NCI-H526 treated with DMSO at 0.1 percent for 48 hours (cell line): ENCODE data around the gene MAB21L4.

Source experiments
- DNase-seq: peaks from one replicate; lab custom pipeline; 2025; lab: John Stamatoyannopoulos, UW

Gene MAB21L4

GRCh38 chr2:240894006-240894405 is 1.9 kb downstream of the MAB21L4 start:
- DNase-seq, result no peak

- DNase-seq, result no peak
Observed at GRCh38 chr2:240893363-240893844, 2.6 kb downstream of the MAB21L4 start.

- no peak for DNase-seq
Observed at GRCh38 chr2:240892925-240893324, 3.0 kb downstream of the MAB21L4 start.

GRCh38 chr2:240892356-240892755 is 3.6 kb downstream of the MAB21L4 start:
- no peak for DNase-seq

GRCh38 chr2:240891492-240892340 is 4.2 kb downstream of the MAB21L4 start:
- no peak for DNase-seq

- DNase-seq, result no peak
Observed at GRCh38 chr2:240890691-240891090, 5.3 kb downstream of the MAB21L4 start.

- DNase-seq, result no peak
Observed at GRCh38 chr2:240889601-240890560, 6.1 kb downstream of the MAB21L4 start.

- no peak for DNase-seq
Observed at GRCh38 chr2:240888890-240889573, 6.9 kb downstream of the MAB21L4 start.

GRCh38 chr2:240888130-240888889 is 7.6 kb downstream of the MAB21L4 start:
- no peak for DNase-seq

- DNase-seq, result no peak
Observed at GRCh38 chr2:240887631-240888030, 8.3 kb downstream of the MAB21L4 start.

GRCh38 chr2:240886678-240887609 is 9.0 kb downstream of the MAB21L4 start:
- no peak for DNase-seq

- DNase-seq, result no peak
Observed at GRCh38 chr2:240886023-240886565, 9.9 kb downstream of the MAB21L4 start.

GRCh38 chr2:240885566-240885965 is 10.4 kb downstream of the MAB21L4 start:
- DNase-seq, result no peak

GRCh38 chr2:240884745-240885144 is 11.2 kb downstream of the MAB21L4 start:
- DNase-seq, result no peak

- no peak for DNase-seq
Observed at GRCh38 chr2:240884221-240884620, 11.7 kb downstream of the MAB21L4 start.

- DNase-seq, result no peak
Observed at GRCh38 chr2:240881913-240882312, 14.0 kb downstream of the MAB21L4 start.

GRCh38 chr2:240879105-240879504 is 16.9 kb downstream of the MAB21L4 start:
- DNase-seq, result no peak

- DNase-seq, result no peak
Observed at GRCh38 chr2:240878341-240878936, 17.5 kb downstream of the MAB21L4 start.
